WERI-Rb-1 (cell line): ENCODE results near the gene SOX14.

ENCODE experiments used
- DNase-seq: peaks from one replicate; pipeline ENCODE4 v3.0.0-alpha.2; 2020
- H3K27ac ChIP-seq: fragments of 250-450 bp; sonication (Bioruptor Pico); 2 replicates; pipeline ENCODE4 v1.5.1; 2020; ENCODE audit warnings: mild to moderate bottlenecking, moderate library complexity
- H3K27me3 ChIP-seq: fragments of 250-450 bp; sonication (Bioruptor Pico); 2 replicates; pipeline ENCODE4 v1.5.1; 2021; ENCODE audit warnings: mild to moderate bottlenecking, low read depth, moderate library complexity; ENCODE audit not compliant: insufficient read depth, severe bottlenecking
- H3K36me3 ChIP-seq: fragments of 250-450 bp; sonication (Bioruptor Pico); 2 replicates; pipeline ENCODE4 v1.5.1; 2020; ENCODE audit warnings: mild to moderate bottlenecking, moderate library complexity
- H3K4me3 ChIP-seq: 2 replicates; pipeline ENCODE4 v1.5.1; 2011; ENCODE audit warnings: low read depth, mild to moderate bottlenecking, control low read depth, low read length
- H3K9me3 ChIP-seq: fragments of 250-450 bp; sonication (Bioruptor Pico); 2 replicates; pipeline ENCODE4 v1.5.1; 2021; ENCODE audit warnings: mild to moderate bottlenecking, moderate library complexity; ENCODE audit not compliant: severe bottlenecking
- TF ChIP-seq, protein P1 (sequence below): IDR thresholded peaks from 2 replicates; pipeline ENCODE4 v1.5.1; 2011; ENCODE audit warnings: low read depth, mild to moderate bottlenecking, control low read depth, inconsistent platforms, low read length

The SOX14 gene

DNA sequence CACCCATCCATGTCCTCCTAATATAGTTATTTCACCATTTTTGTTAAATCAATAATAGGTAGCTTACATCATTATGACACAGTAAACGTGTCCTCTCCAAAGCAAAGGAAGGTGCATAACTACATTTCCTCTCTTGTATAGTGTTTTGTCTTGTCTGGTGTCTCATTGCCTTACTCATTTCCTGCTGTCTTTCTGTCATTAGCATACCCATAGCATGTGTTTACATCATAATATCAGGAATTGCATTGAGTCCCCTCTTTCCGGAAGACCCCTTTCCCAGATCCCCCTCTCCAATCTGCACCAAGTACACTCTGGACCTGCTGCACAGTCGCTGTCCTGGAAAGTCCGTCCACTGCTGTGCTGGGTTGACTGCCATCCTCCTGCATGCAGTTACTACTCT, 47.9 kb downstream of the SOX14 start:
- DNase-seq = no peak
- Histone ChIP-seq H3K27me3 (no peaks in the 10 kb centered on the region), H3K4me3 (no peak overlapping the region), H3K36me3 (no peaks in the 10 kb centered on the region), H3K27ac (no peak overlapping the region), H3K9me3 (no peaks in the 10 kb centered on the region)
- TF ChIP-seq, protein P1, sequence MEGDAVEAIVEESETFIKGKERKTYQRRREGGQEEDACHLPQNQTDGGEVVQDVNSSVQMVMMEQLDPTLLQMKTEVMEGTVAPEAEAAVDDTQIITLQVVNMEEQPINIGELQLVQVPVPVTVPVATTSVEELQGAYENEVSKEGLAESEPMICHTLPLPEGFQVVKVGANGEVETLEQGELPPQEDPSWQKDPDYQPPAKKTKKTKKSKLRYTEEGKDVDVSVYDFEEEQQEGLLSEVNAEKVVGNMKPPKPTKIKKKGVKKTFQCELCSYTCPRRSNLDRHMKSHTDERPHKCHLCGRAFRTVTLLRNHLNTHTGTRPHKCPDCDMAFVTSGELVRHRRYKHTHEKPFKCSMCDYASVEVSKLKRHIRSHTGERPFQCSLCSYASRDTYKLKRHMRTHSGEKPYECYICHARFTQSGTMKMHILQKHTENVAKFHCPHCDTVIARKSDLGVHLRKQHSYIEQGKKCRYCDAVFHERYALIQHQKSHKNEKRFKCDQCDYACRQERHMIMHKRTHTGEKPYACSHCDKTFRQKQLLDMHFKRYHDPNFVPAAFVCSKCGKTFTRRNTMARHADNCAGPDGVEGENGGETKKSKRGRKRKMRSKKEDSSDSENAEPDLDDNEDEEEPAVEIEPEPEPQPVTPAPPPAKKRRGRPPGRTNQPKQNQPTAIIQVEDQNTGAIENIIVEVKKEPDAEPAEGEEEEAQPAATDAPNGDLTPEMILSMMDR = no peak

DNA sequence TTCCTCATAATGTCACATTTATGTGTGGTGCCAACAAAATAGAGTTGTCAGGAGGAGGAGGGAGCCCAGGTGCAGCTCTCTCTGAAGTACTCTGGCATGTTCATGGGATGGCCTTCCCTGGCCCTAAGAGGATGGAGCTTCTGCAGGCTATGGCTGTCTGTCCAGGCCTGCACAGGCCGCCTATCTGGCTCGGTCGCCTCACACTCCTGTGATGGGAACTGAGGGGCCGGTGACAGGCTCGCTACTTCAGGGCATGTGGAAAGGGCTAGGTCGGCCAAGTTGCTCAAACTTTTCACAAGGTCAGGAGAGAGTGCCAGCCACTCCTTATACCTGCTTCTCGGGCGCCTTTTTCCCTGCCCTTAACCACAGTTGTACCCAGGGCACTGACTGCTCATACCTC, 51.1 kb downstream of the SOX14 start:
- Histone ChIP-seq H3K36me3 (no peaks in the 10 kb centered on the region), H3K27ac (no peak overlapping the region), H3K9me3 (no peaks in the 10 kb centered on the region), H3K27me3 (no peaks in the 10 kb centered on the region), H3K4me3 (no peak overlapping the region)
- TF ChIP-seq, protein P1 = no peak
- no peak for DNase-seq
